A673 (cell line): ENCODE measurements around the gene WNT16. TPM values are rescaled to one million over a fixed set of nuclear protein-coding genes. Genes with fewer than 3 reads are reported as not detected.

Experiments
- BruUV-seq: library from RNA; stranded (reverse); fragments of 400-500 nt; replicated peaks from 2 replicates; lab custom pipeline; 2021; lab: Mats Ljungman, UMichigan
- CTCF ChIA-PET: fragments of 300-600 bp; sonication (Branson Sonifier 250); formaldehyde crosslinking; loops from one replicate; lab custom pipeline; 2022; ENCODE audit warnings: antibody characterized with exemption; lab: Charles Lee
- POLR2A ChIA-PET: fragments of 300-600 bp; sonication (Branson Sonifier 250); formaldehyde crosslinking; loops from one replicate; lab custom pipeline; 2022; ENCODE audit warnings: antibody characterized with exemption; ENCODE audit not compliant: low non-redundant PET; lab: Charles Lee
- DNase-seq: peaks from one replicate; pipeline ENCODE4 v3.0.0-alpha.2; 2015; ENCODE audit warnings: low spot score
- H3K27ac ChIP-seq: fragments of 200-600 bp; sonication (generic); 2 replicates; pipeline ENCODE4 v1.5.1; 2016; ENCODE audit warnings: mixed run types, low read depth, mild to moderate bottlenecking, mixed read lengths, antibody characterized with exemption, low read length; ENCODE audit not compliant: poor library complexity, severe bottlenecking
- H3K27me3 ChIP-seq: fragments of 200-600 bp; sonication (generic); replicated peaks from 2 replicates; pipeline ENCODE4 v1.6.1; 2017; ENCODE audit warnings: mixed run types, low read depth, mild to moderate bottlenecking, mixed read lengths, antibody characterized with exemption, low read length; ENCODE audit not compliant: insufficient read depth, poor library complexity
- H3K36me3 ChIP-seq: fragments of 200-600 bp; sonication (generic); 2 replicates; pipeline ENCODE4 v1.6.1; 2016; ENCODE audit warnings: mixed run types, mild to moderate bottlenecking, mixed read lengths, antibody characterized with exemption, low read length; ENCODE audit not compliant: insufficient read depth, poor library complexity, severe bottlenecking
- H3K4me1 ChIP-seq: fragments of 200-600 bp; sonication (generic); 2 replicates; pipeline ENCODE4 v1.6.1; 2017; ENCODE audit warnings: mixed run types, mild to moderate bottlenecking, mixed read lengths, antibody characterized with exemption, low read length; ENCODE audit not compliant: insufficient read depth, poor library complexity, severe bottlenecking
- H3K4me3 ChIP-seq: fragments of 200-600 bp; sonication (generic); 2 replicates; pipeline ENCODE4 v1.5.1; 2016; ENCODE audit warnings: low read depth, mixed run types, mild to moderate bottlenecking, mixed read lengths, low read length; ENCODE audit not compliant: poor library complexity, severe bottlenecking
- H3K9me3 ChIP-seq: fragments of 200-600 bp; sonication (generic); 2 replicates; pipeline ENCODE4 v1.6.1; 2016; ENCODE audit warnings: mixed run types, low read depth, mild to moderate bottlenecking, mixed read lengths, antibody characterized with exemption, low read length; ENCODE audit not compliant: poor library complexity, severe bottlenecking
- CTCF ChIP-seq: fragments of 300-800, 200-600 bp; sonication (generic); conservative IDR thresholded peaks from 2 replicates; pipeline ENCODE4 v1.5.1; 2017; ENCODE audit warnings: low read depth, mild to moderate bottlenecking, antibody characterized with exemption, low read length, moderate library complexity, mixed read lengths
- EZH2 ChIP-seq: fragments of 200-600 bp; sonication (generic); IDR thresholded peaks from 2 replicates; pipeline ENCODE4 v1.6.1; 2017; ENCODE audit warnings: borderline replicate concordance, low read depth, mild to moderate bottlenecking, mixed read lengths, antibody characterized with exemption, low read length; ENCODE audit not compliant: poor library complexity, severe bottlenecking
- intact Hi-C: fragments of 100-400 bp; cut with micrococcal nuclease; formaldehyde crosslinking; loops from one replicate; pipeline ENCODE4 v1.10.0; 2022; ENCODE audit not compliant: unreplicated experiment
- total RNA-seq: library from RNA; stranded (reverse); gene quantifications from 2 replicates; pipeline ENCODE4 v1.2.3, GENCODE V29; 2021

Gene WNT16
- total RNA-seq, 1 experiment from 2014 or later = not detected

DNA sequence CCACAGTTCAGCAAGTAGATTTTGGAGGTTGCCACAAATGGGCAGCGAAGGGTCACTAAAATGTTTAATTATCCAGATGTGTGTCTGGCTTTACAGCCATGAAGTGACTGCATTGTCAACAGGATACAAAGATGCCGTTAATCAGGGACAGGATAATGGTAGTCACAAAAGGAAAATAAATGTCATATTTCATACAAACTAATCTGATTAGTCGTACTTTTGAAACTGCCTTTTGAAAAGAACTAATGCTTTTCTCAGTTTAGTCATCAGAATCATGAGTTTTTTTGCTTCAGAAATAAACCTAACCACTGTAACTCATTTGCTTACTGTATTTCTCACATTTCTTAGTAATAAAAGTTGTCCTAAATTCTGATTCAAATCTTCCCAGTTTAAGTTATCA is 22.2 kb upstream of the WNT16 start:
- no peak overlapping the region for H3K4me3 ChIP-seq
- H3K27ac ChIP-seq = no peak overlapping the region
- TF ChIP-seq CTCF (no peak), EZH2 (no peak)
- H3K36me3 ChIP-seq = no peaks in the 10 kb centered on the region
- no peak for DNase-seq
- no peaks in the 10 kb centered on the region for H3K9me3 ChIP-seq
- no TSS peak for BruUV-seq
- no peaks in the 10 kb centered on the region for H3K27me3 ChIP-seq
- intact Hi-C loops = no loop called here
- CTCF ChIA-PET = no interaction called here
- POLR2A ChIA-PET = interaction anchor here (0.7 kb wide), 1 partner anchor 18 kb away, joined by 3 read pairs; no protein-coding TSS in a partner anchor
- H3K4me1 ChIP-seq = no peaks in the 10 kb centered on the region

GRCh38 chr7:121307021-121307574 is 21.7 kb upstream of the WNT16 start:
- ChIA-PET POLR2A (interaction anchor here (0.7 kb wide), 1 partner anchor 17 kb away, joined by 3 read pairs; no protein-coding TSS in a partner anchor), CTCF (no interaction called here)
- no peaks in the 10 kb centered on the region for H3K4me1 ChIP-seq
- intact Hi-C loops = no loop called here
- H3K36me3 ChIP-seq = no peaks in the 10 kb centered on the region
- no TSS peak for BruUV-seq
- no peak for TF ChIP-seq CTCF
- no peak for TF ChIP-seq EZH2
- no peaks in the 10 kb centered on the region for H3K27me3 ChIP-seq
- no peaks in the 10 kb centered on the region for H3K9me3 ChIP-seq
- DNase-seq = no peak
- H3K4me3 ChIP-seq = no peak overlapping the region
- no peak overlapping the region for H3K27ac ChIP-seq

GRCh38 chr7:121313220-121313792 is 15.5 kb upstream of the WNT16 start:
- BruUV-seq = no TSS peak
- peaks cover 18% of the 10 kb centered on the region for H3K4me1 ChIP-seq
- DNase-seq = no peak
- TF ChIP-seq CTCF (no peak), EZH2 (no peak)
- CTCF ChIA-PET = no interaction called here
- no peak overlapping the region for H3K4me3 ChIP-seq
- no peak overlapping the region for H3K27ac ChIP-seq
- POLR2A ChIA-PET = no interaction called here
- no peaks in the 10 kb centered on the region for H3K9me3 ChIP-seq
- H3K36me3 ChIP-seq = no peaks in the 10 kb centered on the region
- H3K27me3 ChIP-seq = no peaks in the 10 kb centered on the region
- intact Hi-C loops = no loop called here
